ENCODE data around the gene DCK. TPM values are rescaled to one million over a fixed set of nuclear protein-coding genes. Genes with fewer than 3 reads are reported as not detected.
"Not testable (repeated sequence)": the region's sequence is repeated elsewhere in the genome, so short reads cannot be mapped to it uniquely, and the experiment has no call there.

The DCK gene
- total RNA-seq, 1 experiment from 2014 or later: 12.9 TPM

GRCh38 chr4:70997546-70997945 lies 4.1 kb downstream of the DCK start:
- Mint-ChIP-seq H3K4me1 (ENCODE audit: low read depth, unreplicated experiment) (peaks cover 28% of the 10 kb centered on the region), H3K9me3 (ENCODE audit: low read depth, unreplicated experiment) (peaks cover 3% of the 10 kb centered on the region), H3K27me3 (ENCODE audit: unreplicated experiment) (no peaks in the 10 kb centered on the region), H3K27ac (ENCODE audit: unreplicated experiment) (no peak overlapping the region), H3K36me3 (ENCODE audit: insufficient read depth, unreplicated experiment) (peaks cover 21% of the 10 kb centered on the region), H3K4me3 (ENCODE audit: low read depth, unreplicated experiment) (no peak overlapping the region)
- CTCF ChIA-PET: no interaction called here
- DNase-seq: no peak
- no peak for TF ChIP-seq CTCF (IDR thresholded peaks at IDR 0.05; ENCODE audit: unreplicated experiment)
- intact Hi-C loops (cut with micrococcal nuclease; ENCODE audit: unreplicated experiment): no loop called here
- no TSS peak for BruUV-seq (replicated peaks)

- intact Hi-C loops (cut with micrococcal nuclease; ENCODE audit: unreplicated experiment); H3K4me3 Mint-ChIP-seq (ENCODE audit: low read depth, unreplicated experiment); H3K36me3 Mint-ChIP-seq (ENCODE audit: insufficient read depth, unreplicated experiment); CTCF ChIA-PET; H3K9me3 Mint-ChIP-seq (ENCODE audit: low read depth, unreplicated experiment); BruUV-seq (replicated peaks); H3K27ac Mint-ChIP-seq (ENCODE audit: unreplicated experiment); H3K27me3 Mint-ChIP-seq (ENCODE audit: unreplicated experiment); DNase-seq: not testable (repeated sequence)
- H3K4me1 Mint-ChIP-seq (ENCODE audit: low read depth, unreplicated experiment): peaks cover 33% of the 10 kb centered on the region
These were observed 6.2 kb downstream of the DCK start for GRCh38 chr4:70999639-71000038.

- H3K4me3 Mint-ChIP-seq (ENCODE audit: low read depth, unreplicated experiment); intact Hi-C loops (cut with micrococcal nuclease; ENCODE audit: unreplicated experiment): not testable (repeated sequence)
These were observed 7.9 kb downstream of the DCK start for GRCh38 chr4:71001363-71001762.

GRCh38 chr4:71004281-71004851 lies 10.9 kb downstream of the DCK start:
- H3K27ac Mint-ChIP-seq (ENCODE audit: unreplicated experiment): no peak overlapping the region

More at GRCh38 chr4:71001363-71001762, 7.9 kb downstream of the DCK start:
- DNase-seq; H3K27ac Mint-ChIP-seq (ENCODE audit: unreplicated experiment); H3K36me3 Mint-ChIP-seq (ENCODE audit: insufficient read depth, unreplicated experiment); BruUV-seq (replicated peaks); CTCF ChIA-PET; H3K27me3 Mint-ChIP-seq (ENCODE audit: unreplicated experiment); H3K9me3 Mint-ChIP-seq (ENCODE audit: low read depth, unreplicated experiment): not testable (repeated sequence)
- H3K4me1 Mint-ChIP-seq (ENCODE audit: low read depth, unreplicated experiment): peaks cover 19% of the 10 kb centered on the region

GRCh38 chr4:71005025-71005424 lies 11.6 kb downstream of the DCK start:
- H3K27ac Mint-ChIP-seq (ENCODE audit: unreplicated experiment); H3K9me3 Mint-ChIP-seq (ENCODE audit: low read depth, unreplicated experiment); H3K4me3 Mint-ChIP-seq (ENCODE audit: low read depth, unreplicated experiment); DNase-seq; H3K36me3 Mint-ChIP-seq (ENCODE audit: insufficient read depth, unreplicated experiment); H3K27me3 Mint-ChIP-seq (ENCODE audit: unreplicated experiment); H3K4me1 Mint-ChIP-seq (ENCODE audit: low read depth, unreplicated experiment); BruUV-seq (replicated peaks): not testable (repeated sequence)
- CTCF ChIA-PET: interaction anchor here (0.7 kb wide), 1 partner anchor 551 kb away, joined by 3 read pairs; no protein-coding TSS in a partner anchor
- intact Hi-C loops (cut with micrococcal nuclease; ENCODE audit: unreplicated experiment): loop anchor here (5.0 kb wide), 1 partner anchor 403 kb away; no protein-coding TSS in a partner anchor

More at GRCh38 chr4:71004281-71004851, 10.9 kb downstream of the DCK start:
- Mint-ChIP-seq H3K36me3 (ENCODE audit: insufficient read depth, unreplicated experiment) (no peaks in the 10 kb centered on the region), H3K9me3 (ENCODE audit: low read depth, unreplicated experiment) (peaks cover 3% of the 10 kb centered on the region), H3K4me3 (ENCODE audit: low read depth, unreplicated experiment) (no peak overlapping the region), H3K27me3 (ENCODE audit: unreplicated experiment) (no peaks in the 10 kb centered on the region), H3K4me1 (ENCODE audit: low read depth, unreplicated experiment) (peaks cover 10% of the 10 kb centered on the region)
- no TSS peak for BruUV-seq (replicated peaks)
- CTCF ChIA-PET: no interaction called here
- intact Hi-C loops (cut with micrococcal nuclease; ENCODE audit: unreplicated experiment): no loop called here
- TF ChIP-seq CTCF (IDR thresholded peaks at IDR 0.05; ENCODE audit: unreplicated experiment): no peak
- DNase-seq: no peak
